KMS-11 (cell line): ENCODE results near the gene SNCB.

Experiments used
- H2AFZ ChIP-seq: fragments of 200-600 bp; sonication (generic); 2 replicates; pipeline ENCODE4 v1.6.1; 2016; ENCODE audit warnings: antibody characterized with exemption, mixed run types, low read depth
- H3K27ac ChIP-seq: fragments of 200-600 bp; sonication (generic); 2 replicates; pipeline ENCODE4 v1.6.1; 2016; ENCODE audit warnings: mild to moderate bottlenecking, mixed run types
- H3K27me3 ChIP-seq: fragments of 200-600 bp; sonication (generic); 2 replicates; pipeline ENCODE4 v1.6.1; 2017; ENCODE audit warnings: mild to moderate bottlenecking, low read depth, mixed run types, moderate library complexity; ENCODE audit not compliant: insufficient read depth
- H3K36me3 ChIP-seq: fragments of 200-600 bp; sonication (generic); 2 replicates; pipeline ENCODE4 v1.6.1; 2017; ENCODE audit warnings: mild to moderate bottlenecking, mixed run types; ENCODE audit not compliant: insufficient read depth
- H3K4me1 ChIP-seq: fragments of 200-600 bp; sonication (generic); 2 replicates; pipeline ENCODE4 v1.6.1; 2016; ENCODE audit warnings: mild to moderate bottlenecking, low read depth, mixed run types; ENCODE audit not compliant: poor library complexity, severe bottlenecking
- H3K4me2 ChIP-seq: fragments of 200-600 bp; sonication (generic); 2 replicates; pipeline ENCODE4 v1.7.0; 2016; ENCODE audit warnings: mild to moderate bottlenecking, mixed run types
- H3K4me3 ChIP-seq: fragments of 200-600 bp; sonication (generic); IDR thresholded peaks from 2 replicates; pipeline ENCODE4 v1.6.1; 2017; ENCODE audit warnings: low read depth, low read length, mixed read lengths; ENCODE audit not compliant: insufficient read depth
- H3K79me2 ChIP-seq: fragments of 200-600 bp; sonication (generic); 2 replicates; pipeline ENCODE4 v1.6.1; 2016; ENCODE audit warnings: low read depth, mixed run types; ENCODE audit not compliant: insufficient read depth
- H3K9ac ChIP-seq: fragments of 200-600 bp; sonication (generic); 2 replicates; pipeline ENCODE4 v1.6.1; 2016; ENCODE audit warnings: mild to moderate bottlenecking, mixed run types
- H4K20me1 ChIP-seq: fragments of 200-600 bp; sonication (generic); 2 replicates; pipeline ENCODE4 v1.6.1; 2016; ENCODE audit warnings: mild to moderate bottlenecking, mixed run types; ENCODE audit not compliant: insufficient read depth
- CTCF ChIP-seq: fragments of 200-600 bp; sonication (generic); conservative IDR thresholded peaks from 2 replicates; pipeline ENCODE4 v1.6.1; 2017; ENCODE audit warnings: low read depth, mild to moderate bottlenecking, antibody characterized with exemption, low read length, moderate library complexity, mixed read lengths

The SNCB gene

GRCh38 chr5:176597417-176598389 is 32.6 kb downstream of the SNCB start:
- Histone ChIP-seq H3K4me2 (no peak overlapping the region; the same call in 1 of the 2 replicates), H3K27ac (no peak overlapping the region), H3K4me1 (peaks cover 36% of the 10 kb centered on the region), H3K9ac (no peak overlapping the region), H2AFZ (no peak overlapping the region), H3K36me3 (no peaks in the 10 kb centered on the region), H3K4me3 (no peak overlapping the region), H4K20me1 (no peaks in the 10 kb centered on the region), H3K79me2 (peaks cover 12% of the 10 kb centered on the region; the same call in 1 of the 2 replicates), H3K27me3 (no peaks in the 10 kb centered on the region)
- TF ChIP-seq CTCF = no peak

- H3K27ac ChIP-seq = no peak overlapping the region
- no peak overlapping the region for H2AFZ ChIP-seq
- H4K20me1 ChIP-seq = no peaks in the 10 kb centered on the region
- H3K36me3 ChIP-seq = no peaks in the 10 kb centered on the region
- peaks cover 36% of the 10 kb centered on the region for H3K4me1 ChIP-seq
- H3K4me2 ChIP-seq = no peak overlapping the region
- H3K9ac ChIP-seq = no peak overlapping the region
- no peaks in the 10 kb centered on the region for H3K27me3 ChIP-seq
- H3K79me2 ChIP-seq = peaks cover 12% of the 10 kb centered on the region; the same call in 1 of the 2 replicates
- H3K4me3 ChIP-seq = no peak overlapping the region
- TF ChIP-seq CTCF = no peak
Measured at GRCh38 chr5:176596689-176597416, 33.5 kb downstream of the SNCB start.

GRCh38 chr5:176596069-176596644 is 34.2 kb downstream of the SNCB start:
- peaks cover 30% of the 10 kb centered on the region for H3K4me1 ChIP-seq
- no peak overlapping the region for H2AFZ ChIP-seq
- no peak for TF ChIP-seq CTCF
- H3K79me2 ChIP-seq = peaks cover 12% of the 10 kb centered on the region; the same call in 1 of the 2 replicates
- H3K9ac ChIP-seq = no peak overlapping the region
- no peak overlapping the region for H3K27ac ChIP-seq
- H3K36me3 ChIP-seq = no peaks in the 10 kb centered on the region
- no peaks in the 10 kb centered on the region for H4K20me1 ChIP-seq
- H3K4me2 ChIP-seq = no peak overlapping the region
- no peak overlapping the region for H3K4me3 ChIP-seq
- no peaks in the 10 kb centered on the region for H3K27me3 ChIP-seq

- H3K9ac ChIP-seq = no peak overlapping the region
- H3K36me3 ChIP-seq = no peaks in the 10 kb centered on the region
- no peak overlapping the region for H2AFZ ChIP-seq
- no peaks in the 10 kb centered on the region for H3K27me3 ChIP-seq
- peaks cover 23% of the 10 kb centered on the region for H3K4me1 ChIP-seq
- no peak for TF ChIP-seq CTCF
- H4K20me1 ChIP-seq = no peaks in the 10 kb centered on the region
- no peak overlapping the region for H3K27ac ChIP-seq
- no peak overlapping the region for H3K4me3 ChIP-seq
- H3K79me2 ChIP-seq = peaks cover 12% of the 10 kb centered on the region; the same call in 1 of the 2 replicates
- H3K4me2 ChIP-seq = no peak overlapping the region
Measured at GRCh38 chr5:176595386-176595943, 34.9 kb downstream of the SNCB start.
